T follicular helper cell (primary cell): ENCODE measurements around the gene PXYLP1.

Experiments
- DNase-seq: peaks from one replicate; pipeline ENCODE4 v3.0.0-alpha.2; 2020; ENCODE audit warnings: low read depth

The PXYLP1 gene

DNA sequence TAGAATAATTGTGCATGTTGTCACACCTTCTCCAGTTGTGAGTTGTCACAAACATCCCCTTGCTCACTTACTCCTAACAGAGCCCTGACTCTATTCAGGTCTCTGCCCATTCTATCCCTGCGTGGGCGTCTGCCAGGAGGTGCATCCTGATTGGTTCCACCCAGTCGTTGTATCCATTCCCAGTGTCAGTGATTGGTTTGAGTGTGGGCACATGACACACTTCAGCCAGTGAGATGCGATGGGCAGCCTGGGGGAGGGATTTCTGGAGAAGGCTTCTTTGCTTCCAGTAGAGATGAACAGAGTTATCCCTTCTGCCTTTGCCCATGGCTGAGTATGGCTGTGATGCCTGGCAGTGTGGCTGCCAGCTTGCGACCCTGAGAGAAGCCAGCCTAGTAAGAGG, 18.7 kb downstream of the PXYLP1 start:
- no peak for DNase-seq

DNA sequence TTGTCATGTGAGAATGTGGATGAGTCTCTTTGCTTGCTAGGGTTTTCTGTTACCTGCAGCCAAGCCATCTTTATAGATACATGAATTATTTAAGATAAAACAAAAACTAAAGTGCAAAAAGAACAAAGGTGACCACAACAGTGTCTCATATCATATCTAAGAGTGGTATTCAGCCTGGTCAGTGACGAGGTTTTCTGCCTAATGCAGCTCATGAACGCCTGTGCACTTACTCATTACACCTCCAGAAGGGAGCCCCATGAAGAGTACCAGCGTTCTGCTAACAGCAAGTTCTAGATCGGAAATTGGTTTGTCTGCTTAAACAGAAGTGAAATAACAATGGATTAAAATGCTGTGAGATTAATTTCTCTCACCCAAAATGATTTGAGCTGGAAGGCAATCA, 19.2 kb downstream of the PXYLP1 start:
- no peak for DNase-seq

DNA sequence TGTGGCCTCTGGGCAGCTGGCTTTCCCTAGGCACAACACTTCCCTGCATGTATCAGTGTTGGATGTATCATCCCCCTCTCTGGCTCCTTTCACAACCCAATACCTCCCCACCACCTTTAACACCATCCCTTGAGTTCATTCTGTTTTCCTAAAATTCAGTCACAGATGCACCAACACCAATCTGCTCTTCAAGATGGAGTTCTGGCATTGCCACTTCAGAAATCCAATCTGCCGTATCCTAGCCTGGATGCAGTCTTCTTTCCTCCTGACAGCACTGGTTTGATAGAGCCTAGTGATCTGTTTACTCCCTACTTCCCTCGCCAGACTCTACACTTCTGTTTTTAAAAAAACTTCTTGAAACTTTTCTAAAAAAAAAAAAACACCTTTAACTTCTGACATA, 21.7 kb downstream of the PXYLP1 start:
- DNase-seq, result no peak

DNA sequence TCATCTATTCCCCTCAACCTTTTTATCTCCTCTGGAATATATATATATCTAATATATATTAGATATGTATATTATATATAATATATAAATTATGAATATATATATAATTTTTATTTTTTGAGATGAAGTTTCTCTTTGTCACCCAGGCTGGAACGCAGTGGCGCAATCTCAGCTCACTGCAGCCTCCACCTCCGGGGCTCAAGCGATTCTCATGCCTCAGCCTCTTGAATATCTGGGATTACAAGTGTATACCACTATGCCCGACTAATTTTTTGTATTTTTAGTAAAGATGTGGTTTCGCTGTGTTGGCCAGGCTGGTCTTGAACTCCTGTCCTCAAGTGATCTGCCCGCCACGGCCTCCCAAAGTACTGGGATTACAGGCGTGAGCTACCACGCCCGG, 22.2 kb downstream of the PXYLP1 start:
- no peak for DNase-seq

DNA sequence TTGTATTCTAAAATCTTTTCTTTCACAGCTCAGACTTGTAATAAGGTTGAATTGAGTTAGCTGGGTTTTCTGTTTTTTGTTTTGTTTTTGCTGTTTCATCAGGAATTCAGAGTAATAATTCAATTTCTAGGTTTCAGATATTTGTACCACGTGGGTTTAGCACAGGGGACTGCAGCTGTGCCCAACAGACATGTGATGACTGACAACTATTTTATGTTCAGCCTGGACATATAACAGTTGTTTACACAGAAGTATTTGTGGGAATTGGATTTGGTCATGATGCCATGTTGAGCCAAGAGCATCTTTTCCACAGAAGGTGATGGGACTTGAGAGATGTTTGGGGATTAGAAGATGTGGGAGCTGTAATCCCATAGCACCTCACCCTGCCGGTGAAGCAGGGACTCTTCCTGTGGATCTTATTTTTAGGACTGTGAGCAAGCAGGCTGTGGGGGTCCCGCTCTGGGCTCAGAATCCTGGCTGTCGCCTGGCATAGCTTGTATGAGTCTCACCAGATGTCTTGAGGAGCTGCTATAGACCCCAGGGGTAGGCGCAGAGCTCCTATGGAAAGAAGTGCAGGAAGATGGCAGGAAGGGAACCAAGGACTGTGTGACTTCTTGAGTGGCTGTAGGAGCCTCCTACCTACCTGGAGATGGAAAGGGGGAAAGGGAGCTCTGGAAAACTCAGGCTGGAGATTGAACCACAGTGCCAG, 23.7 kb downstream of the PXYLP1 start:
- no peak for DNase-seq

DNA sequence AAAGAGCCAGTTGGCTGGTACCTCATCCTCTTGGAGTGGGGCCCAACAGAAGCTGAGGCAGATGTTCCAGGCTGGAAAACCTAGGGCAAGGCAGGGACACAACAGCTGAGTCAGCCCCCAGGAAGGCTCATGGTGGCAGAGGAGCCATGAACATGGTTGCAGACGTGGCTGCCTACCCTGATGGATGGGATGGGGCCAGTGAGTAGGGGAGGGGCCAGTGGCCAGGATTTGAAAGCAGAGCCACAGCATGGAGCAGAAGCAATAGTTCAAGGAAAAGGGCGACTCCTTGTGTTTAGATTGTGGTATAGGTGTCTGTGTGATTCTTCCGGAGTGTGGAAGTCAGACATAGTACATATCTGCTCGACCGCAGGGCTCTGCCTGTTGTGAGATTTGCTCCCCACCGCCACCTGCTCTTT, 24.2 kb downstream of the PXYLP1 start:
- DNase-seq, result peak; percentile 20

DNA sequence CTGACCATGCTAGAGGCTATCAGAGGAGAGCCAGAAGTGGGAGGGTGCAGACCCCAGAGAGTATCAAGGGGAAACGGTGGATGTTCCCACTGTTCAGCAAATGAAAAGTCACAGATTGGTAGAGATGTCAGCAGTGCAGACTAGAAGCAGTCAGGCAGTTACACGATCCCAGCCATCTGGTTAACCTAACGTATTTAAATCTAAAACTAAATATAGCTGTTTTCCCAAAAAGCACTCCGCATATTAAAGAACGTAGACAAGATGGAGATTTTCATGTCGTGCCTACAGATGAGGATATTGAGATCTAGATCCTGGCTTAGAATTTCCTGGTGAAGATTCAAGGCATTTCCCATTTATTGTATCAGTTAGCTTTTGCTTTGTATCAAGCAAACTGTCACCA, 25.2 kb downstream of the PXYLP1 start:
- no peak for DNase-seq

DNA sequence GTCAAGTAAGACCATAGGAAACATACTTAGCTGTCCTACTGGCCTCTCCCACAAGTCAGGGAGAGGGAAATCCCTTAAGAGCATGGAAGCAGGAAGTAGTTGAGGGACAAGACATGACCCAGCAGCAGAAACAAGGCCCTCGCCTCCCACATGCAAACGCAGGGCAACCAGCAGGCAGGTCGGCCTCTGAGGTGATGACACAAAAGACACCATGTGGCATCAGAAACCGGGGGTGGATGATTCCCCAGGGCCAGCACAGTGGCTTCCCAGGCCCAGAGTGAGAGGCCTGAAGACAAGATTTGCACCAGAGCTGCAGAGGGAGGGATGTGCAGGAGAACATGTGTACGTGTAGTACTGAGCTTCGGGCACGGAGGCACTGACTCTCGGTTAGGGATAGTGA, 26.3 kb downstream of the PXYLP1 start:
- no peak for DNase-seq

DNA sequence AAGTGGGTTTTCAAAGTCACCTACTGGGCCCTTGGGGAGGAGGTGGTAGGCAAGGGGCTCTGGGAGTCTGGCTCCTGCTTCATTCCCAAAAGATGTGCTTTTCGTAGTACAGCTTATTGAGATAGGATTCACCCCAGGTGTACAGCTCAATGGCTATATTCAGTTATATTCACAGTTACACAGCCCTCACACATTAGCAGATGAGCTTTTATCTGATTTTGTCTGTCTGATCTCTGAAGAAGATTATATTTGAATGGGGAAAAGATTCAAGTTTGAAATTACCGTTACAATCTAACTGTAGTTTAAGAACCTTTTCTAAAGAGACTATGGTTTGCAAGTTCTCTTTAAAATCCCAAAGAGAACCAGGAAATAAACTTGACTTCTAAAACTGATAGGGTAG, 27.3 kb downstream of the PXYLP1 start:
- DNase-seq, result no peak

DNA sequence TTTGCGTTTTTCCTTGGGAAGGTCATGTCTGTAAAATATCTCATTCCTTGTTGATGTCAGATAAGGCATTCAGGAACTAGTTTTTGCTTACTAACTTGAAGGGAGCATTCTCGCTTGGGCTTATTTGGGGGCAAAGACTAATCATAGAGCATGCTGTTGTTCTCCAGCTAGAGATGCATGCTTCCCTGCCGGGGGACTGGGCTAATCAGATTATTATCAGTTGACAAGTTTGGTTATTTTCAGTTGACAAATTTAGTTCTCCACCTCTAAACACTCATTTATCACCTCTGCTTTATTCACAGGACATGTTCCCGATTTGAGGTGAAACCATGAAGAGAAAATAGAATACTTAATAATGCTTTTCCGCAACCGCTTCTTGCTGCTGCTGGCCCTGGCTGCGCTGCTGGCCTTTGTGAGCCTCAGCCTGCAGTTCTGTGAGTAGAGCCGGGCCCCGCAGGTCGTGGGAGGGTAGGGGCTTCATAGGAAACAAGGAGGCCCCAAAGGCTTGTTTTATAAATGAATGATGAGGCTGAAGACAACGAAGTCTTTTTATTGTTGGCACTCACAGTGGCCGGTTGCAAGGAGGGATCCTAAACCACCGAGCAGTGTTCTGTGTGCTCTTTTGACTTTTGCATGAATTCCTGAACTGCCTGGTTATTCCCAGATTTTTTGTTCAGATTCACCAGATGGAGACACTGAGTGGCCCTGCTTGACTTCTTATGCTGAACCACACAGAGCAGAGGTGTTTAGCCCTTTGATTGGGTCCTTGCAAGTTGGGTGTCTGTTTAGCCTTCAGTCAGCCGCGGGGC, 28.4 kb downstream of the PXYLP1 start:
- DNase-seq, result no peak

DNA sequence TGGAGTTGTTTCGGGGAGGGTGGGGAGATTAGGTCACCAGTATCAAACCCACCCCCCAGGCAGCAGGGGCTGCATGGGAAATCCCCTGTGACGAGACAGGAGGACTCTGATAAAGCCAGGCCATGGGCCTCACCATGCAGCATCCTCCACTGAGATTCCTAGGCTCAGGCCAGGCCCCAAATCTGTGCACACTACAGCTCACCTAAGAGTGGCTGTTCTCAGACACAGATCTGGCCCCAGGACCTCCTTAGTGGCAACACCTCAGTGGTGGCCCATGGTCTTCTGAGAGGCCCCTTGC, 29.0 kb downstream of the PXYLP1 start:
- DNase-seq, result no peak

DNA sequence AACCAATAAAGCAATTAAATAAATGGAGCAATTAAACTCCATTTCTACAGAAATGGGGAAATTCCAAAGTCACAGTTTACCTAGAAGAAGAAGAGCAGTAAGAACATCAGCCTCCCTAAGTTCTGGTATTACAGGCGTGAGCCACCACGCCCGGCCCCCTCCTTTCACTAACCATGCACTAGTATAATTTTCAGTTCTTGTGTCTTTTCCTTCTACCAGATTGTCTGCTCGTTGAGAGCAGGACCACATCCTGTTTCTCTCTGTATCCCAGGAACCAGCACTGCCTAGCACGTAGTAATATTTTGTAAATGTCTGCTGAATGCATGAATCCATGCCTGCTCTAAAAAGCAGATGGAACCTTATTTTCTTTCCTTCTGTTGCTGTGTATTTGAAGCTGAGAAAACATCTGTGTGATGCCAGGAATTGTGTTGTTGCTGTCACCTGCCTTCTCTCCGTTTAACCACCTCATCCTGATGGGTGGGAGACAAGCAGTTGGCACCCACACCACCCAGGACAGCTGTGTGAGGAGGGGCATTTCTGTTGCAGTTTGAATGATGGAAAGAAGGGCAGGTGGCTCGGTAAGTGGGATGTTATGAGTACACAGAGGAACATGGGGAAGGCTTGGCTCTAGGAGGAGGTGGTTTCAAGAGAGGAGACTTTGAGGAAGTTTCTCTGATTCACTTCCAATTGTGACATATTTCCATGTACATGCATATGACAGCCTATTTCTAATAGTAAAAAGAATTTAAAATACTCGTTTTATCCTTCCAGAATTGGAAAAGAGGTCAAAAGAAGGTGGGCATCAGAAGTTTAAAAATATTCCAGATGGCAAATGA, 30.1 kb downstream of the PXYLP1 start:
- DNase-seq, result no peak

DNA sequence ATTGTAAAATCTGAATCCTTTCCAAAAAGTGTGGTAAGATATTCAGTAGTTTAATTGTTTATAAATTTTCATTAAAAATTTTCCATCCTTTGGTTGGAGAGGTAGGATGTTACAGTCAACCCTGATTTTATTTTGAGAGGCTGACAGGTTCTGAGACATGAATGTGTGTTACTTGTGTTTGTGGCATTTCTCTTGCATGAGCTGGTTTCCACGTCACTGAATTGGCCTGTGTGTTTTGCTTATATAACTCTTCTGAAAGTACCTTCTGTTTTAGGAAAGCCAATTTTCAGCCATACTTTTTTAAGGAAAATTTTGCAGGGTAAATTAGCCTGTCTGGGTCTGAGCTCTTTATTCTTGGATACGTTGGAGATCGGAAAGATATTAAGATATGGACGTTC, 30.7 kb downstream of the PXYLP1 start:
- DNase-seq, result no peak

DNA sequence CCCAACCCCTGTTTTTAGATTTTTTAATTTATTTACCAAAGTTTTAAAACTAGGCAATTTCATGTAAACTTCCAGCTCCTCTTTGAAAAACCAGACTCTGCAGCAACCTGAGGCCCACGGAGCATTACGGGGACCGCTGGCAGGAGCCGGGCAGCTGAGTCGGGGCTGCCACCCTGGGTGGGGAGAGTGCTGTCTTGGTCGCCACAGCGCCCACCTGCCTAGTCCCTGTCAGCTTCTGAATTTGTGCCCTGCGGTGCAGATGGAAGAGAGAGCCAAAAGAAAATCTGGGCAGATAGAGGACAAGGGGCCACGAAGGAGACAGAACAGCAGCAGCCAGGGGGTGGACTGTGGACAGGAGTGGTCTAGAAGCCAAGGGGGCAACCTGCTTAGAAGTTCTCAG, 34.6 kb downstream of the PXYLP1 start:
- no peak for DNase-seq

DNA sequence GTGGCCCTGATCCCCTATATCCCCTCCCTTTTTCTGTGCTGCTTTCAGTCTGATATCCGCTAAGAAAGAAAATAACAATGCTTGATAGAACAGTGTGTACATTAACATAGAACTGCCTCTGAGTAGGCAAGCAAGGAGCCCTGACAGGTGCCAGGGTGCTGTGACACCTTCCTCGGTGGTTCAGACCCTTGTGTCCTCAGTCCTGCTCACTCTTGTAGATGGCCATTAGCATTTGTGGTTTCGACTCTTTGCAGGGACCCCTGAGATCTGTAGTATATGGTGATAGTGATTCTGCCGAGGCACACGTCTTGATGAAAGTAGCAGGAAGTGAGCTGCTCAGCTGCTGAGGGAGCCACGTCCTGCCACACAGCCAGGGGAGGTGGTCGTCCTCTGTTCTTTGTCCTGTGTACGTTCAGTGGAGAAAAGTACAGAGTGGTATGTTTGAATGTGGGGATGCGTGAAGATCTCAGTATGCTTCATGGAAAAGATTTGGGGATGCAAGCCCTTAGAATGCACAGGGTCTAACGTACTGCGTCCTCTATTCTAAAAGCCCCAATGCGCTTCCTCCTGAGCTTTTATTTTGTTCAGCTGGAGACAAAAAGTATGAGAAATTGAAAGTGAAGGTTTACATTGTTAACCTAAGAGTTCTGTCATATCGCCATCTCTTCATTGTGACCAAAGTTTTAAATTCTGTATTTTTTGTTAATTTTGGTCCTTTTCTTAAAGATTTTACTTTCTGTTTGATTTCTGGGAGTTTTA, 35.4 kb downstream of the PXYLP1 start:
- DNase-seq, result no peak

DNA sequence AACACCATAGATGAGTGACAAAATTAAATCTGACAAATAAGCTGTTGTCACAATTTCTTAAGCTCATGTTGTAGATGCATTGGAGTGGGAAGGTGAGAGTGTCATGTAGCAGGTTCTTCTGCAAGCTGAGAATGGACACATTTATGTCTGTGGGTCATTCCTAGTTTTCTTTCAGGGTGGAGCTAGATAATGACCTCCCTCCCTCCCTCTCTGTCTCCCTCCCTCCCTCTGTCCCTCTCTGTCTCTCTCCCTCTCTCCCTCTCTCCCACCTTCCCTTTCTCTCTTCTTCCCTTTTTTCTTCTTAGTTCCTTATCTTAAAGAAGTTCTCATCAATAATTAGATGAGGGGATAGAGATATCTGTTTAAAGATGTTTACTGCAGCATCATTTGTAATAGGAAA, 36.0 kb downstream of the PXYLP1 start:
- no peak for DNase-seq

DNA sequence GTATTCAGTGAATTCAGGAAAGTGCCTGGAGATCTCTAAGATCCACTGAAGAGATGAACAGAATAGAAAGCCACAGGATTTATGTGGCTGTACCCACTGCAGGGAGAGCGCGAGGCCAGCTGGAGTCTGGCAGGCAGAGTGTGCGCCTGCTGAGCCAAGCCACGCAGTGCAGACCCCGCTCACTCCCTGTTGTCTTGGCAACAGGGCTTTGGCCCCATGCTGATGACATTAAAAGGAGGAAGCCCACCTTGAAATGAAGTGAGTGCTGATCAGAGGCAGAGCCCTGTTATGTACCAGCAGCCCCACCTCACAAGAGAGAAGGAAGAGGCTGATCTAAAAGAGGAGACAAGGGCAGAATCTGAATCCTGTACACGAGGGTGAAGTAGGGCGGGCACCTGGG, 36.7 kb downstream of the PXYLP1 start:
- DNase-seq, result no peak

DNA sequence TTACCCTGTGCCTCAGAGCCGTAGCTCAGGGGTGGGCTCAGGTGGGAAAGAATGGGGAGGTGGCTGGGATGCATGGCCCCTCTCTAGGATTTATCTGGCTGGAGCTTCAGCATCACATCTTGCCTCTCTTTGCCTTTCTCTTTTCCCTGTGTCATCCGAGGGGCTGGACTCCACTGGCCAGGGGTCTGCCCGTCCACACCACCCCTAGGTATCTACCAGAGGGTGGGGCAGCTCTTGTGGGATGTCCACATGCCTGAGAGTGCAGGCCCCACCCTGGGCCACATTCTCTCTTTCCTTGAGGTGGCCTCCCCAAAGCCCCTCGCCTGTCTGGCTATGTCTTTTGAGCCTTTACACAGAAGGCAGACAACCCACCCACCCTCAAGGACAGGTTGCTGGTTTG, 37.2 kb downstream of the PXYLP1 start:
- DNase-seq, result no peak

DNA sequence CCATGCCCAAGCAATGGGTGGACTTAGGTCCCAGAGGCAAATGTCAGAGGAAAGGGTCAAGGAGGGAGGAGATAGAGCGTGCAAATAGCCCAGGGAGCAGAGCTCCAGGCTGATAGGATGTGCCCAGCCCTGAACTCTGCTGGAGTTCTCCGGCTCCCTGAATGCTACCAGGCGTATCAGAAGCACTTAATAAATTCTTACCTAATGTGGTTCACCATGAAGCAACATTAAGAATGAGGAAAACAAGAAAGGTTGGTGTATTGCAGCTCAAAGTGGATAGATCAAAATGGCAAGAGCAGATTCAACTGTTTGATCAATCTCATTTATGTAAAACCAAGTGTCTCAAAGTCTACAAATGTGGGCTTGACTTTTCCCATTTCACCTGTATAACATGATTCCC, 38.3 kb downstream of the PXYLP1 start:
- DNase-seq, result no peak

DNA sequence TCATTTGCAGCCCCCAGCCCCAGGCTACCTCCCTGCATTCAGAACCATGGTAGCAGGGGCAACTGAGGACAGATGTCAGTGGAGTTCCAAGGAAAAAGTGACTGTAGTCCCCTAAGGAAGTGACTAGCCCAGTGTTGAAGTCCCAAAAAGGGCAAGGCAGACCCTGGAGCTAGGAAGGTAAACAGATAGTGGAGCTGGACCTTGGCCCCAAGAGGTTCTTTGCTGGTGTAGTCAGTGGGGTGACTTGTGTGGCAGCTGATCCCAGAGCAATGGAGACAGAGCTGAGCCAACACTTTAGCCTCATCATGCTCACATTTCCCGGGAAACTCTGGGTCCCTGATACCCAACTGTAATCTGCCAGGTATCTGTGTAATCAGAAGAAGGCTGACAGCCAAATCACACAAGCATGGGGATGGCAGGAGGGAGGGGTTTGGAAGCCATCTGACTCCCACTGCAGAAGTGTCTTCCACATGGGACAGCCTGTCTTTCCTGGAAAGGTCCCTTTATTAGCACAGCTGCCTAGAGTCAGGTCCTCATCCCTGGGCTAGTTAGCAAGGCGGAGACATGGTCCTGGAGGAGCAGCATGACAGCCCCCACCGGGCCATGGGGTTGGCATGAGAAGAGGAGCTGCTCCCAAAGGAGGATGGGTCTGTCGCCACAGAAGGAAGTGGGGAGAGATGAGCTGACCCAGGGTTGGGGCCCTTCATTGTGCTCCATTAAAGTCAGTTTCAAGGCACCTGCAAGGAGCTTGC, 39.8 kb downstream of the PXYLP1 start:
- no peak for DNase-seq

DNA sequence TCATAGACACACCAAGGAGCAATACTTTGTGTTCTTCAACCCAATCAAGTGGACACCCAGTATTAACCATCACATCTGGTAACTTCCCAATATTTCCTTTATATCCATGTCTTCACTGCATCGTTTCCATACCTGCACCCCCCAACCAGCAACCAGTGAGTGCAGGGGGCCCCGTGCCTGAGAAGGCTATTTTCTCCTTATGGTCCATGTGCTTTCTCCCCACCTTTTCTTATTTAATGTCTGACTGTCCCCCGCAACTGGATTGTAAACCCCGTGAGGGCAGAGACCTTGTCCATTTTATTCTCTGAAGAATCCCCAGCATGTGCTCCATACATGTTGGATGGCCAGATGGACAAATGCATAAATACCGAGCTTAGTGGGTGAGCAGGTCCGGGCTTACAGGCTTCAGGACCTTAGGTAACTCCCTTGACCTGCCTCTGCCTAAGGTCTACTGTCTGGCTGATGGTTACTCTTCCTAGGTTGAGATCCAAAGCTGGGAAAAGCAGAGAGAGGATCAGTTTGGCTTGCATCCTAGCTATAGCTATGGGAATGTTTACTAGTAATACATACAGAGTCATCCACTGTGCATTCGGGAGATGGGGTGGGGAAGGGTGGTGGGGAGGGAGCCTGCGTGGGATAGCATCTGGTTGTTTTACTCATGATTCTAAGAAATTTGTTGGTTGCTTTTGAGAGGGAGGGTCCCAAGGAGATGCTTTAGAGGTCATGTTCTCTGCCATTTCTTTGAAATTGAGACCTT, 41.5 kb downstream of the PXYLP1 start:
- DNase-seq, result no peak
